ENCODE results near the gene CFDP1. TPM values are rescaled to one million over a fixed set of nuclear protein-coding genes. Genes with fewer than 3 reads are reported as not detected.
A peak's percentile ranks its signal among the peaks of the same experiment; 100 is the strongest.

The CFDP1 gene
- total and polyA plus RNA-seq, 2 experiments from 2014 or later = 103 to 114 TPM

- TF ChIP-seq CTCF (IDR thresholded peaks at IDR 0.05; ENCODE audit: low read depth, low read length) = no peak
- H3K4me3 ChIP-seq = no peak overlapping the region
- H3K36me3 ChIP-seq = peaks cover 3% of the 10 kb centered on the region
- no peak for DNase-seq (ENCODE audit: low read depth in 1 of 2, low spot score in 1 of 2)
- no peaks in the 10 kb centered on the region for H3K4me1 ChIP-seq (ENCODE audit: low read depth)
- H3K27me3 ChIP-seq = no peaks in the 10 kb centered on the region
- H3K9me3 ChIP-seq (ENCODE audit: low read depth) = no peaks in the 10 kb centered on the region
- no peak overlapping the region for H3K27ac ChIP-seq
Measured at GRCh38 chr16:75293173-75293572, 140.1 kb downstream of the CFDP1 start.

- DNase-seq (ENCODE audit: low read depth in 1 of 2, low spot score in 1 of 2) = no peak
- no peak overlapping the region for H3K27ac ChIP-seq
- no peak for TF ChIP-seq CTCF (IDR thresholded peaks at IDR 0.05; ENCODE audit: low read depth, low read length)
- no peaks in the 10 kb centered on the region for H3K27me3 ChIP-seq
- H3K36me3 ChIP-seq = peaks cover 3% of the 10 kb centered on the region
- no peaks in the 10 kb centered on the region for H3K9me3 ChIP-seq (ENCODE audit: low read depth)
- H3K4me1 ChIP-seq (ENCODE audit: low read depth) = no peaks in the 10 kb centered on the region
- H3K4me3 ChIP-seq = no peak overlapping the region
Measured at GRCh38 chr16:75292691-75293090, 140.6 kb downstream of the CFDP1 start.

- DNase-seq (ENCODE audit: low read depth in 1 of 2, low spot score in 1 of 2) = peak; percentile 26 to 63
- no peaks in the 10 kb centered on the region for H3K9me3 ChIP-seq (ENCODE audit: low read depth)
- H3K4me3 ChIP-seq = no peak overlapping the region
- no peak for TF ChIP-seq CTCF (IDR thresholded peaks at IDR 0.05; ENCODE audit: low read depth, low read length)
- H3K27ac ChIP-seq = no peak overlapping the region
- H3K4me1 ChIP-seq (ENCODE audit: low read depth) = no peaks in the 10 kb centered on the region
- no peaks in the 10 kb centered on the region for H3K27me3 ChIP-seq
- H3K36me3 ChIP-seq = peaks cover 3% of the 10 kb centered on the region
Measured at GRCh38 chr16:75289189-75289588, 144.1 kb downstream of the CFDP1 start.

GRCh38 chr16:75288596-75289120 is 144.6 kb downstream of the CFDP1 start:
- Histone ChIP-seq H3K9me3 (ENCODE audit: low read depth) (no peaks in the 10 kb centered on the region), H3K36me3 (peaks cover 2% of the 10 kb centered on the region), H3K27me3 (no peaks in the 10 kb centered on the region), H3K4me1 (ENCODE audit: low read depth) (no peaks in the 10 kb centered on the region), H3K27ac (no peak overlapping the region), H3K4me3 (no peak overlapping the region)
- no peak for TF ChIP-seq CTCF (IDR thresholded peaks at IDR 0.05; ENCODE audit: low read depth, low read length)
- no peak for DNase-seq (ENCODE audit: low read depth in 1 of 2, low spot score in 1 of 2)

- DNase-seq (ENCODE audit: low read depth in 1 of 2, low spot score in 1 of 2) = no peak
- H3K4me1 ChIP-seq (ENCODE audit: low read depth) = no peaks in the 10 kb centered on the region
- no peaks in the 10 kb centered on the region for H3K36me3 ChIP-seq
- H3K9me3 ChIP-seq (ENCODE audit: low read depth) = no peaks in the 10 kb centered on the region
- H3K27ac ChIP-seq = no peak overlapping the region
- TF ChIP-seq CTCF (IDR thresholded peaks at IDR 0.05; ENCODE audit: low read depth, low read length) = no peak
- H3K4me3 ChIP-seq = no peak overlapping the region
- H3K27me3 ChIP-seq = no peaks in the 10 kb centered on the region
Measured at GRCh38 chr16:75288181-75288580, 145.1 kb downstream of the CFDP1 start.

GRCh38 chr16:75287708-75288107 is 145.6 kb downstream of the CFDP1 start:
- Histone ChIP-seq H3K27me3 (no peaks in the 10 kb centered on the region), H3K36me3 (no peaks in the 10 kb centered on the region), H3K4me1 (ENCODE audit: low read depth) (no peaks in the 10 kb centered on the region), H3K27ac (no peak overlapping the region), H3K4me3 (no peak overlapping the region), H3K9me3 (ENCODE audit: low read depth) (no peaks in the 10 kb centered on the region)
- DNase-seq (ENCODE audit: low read depth in 1 of 2, low spot score in 1 of 2) = no peak
- no peak for TF ChIP-seq CTCF (IDR thresholded peaks at IDR 0.05; ENCODE audit: low read depth, low read length)

All from cardiac muscle cell (in vitro differentiated cells and primary cell).